ENCODE results near the gene PI4K2A. TPM values are rescaled to one million over a fixed set of nuclear protein-coding genes. Genes with fewer than 3 reads are reported as not detected.

The PI4K2A gene
- total RNA-seq, 5 donors from 2014 or later (not counting 1 experiment from before 2014, with no cell fraction given): 9.0 to 23.1 (median 11.0) TPM

DNA sequence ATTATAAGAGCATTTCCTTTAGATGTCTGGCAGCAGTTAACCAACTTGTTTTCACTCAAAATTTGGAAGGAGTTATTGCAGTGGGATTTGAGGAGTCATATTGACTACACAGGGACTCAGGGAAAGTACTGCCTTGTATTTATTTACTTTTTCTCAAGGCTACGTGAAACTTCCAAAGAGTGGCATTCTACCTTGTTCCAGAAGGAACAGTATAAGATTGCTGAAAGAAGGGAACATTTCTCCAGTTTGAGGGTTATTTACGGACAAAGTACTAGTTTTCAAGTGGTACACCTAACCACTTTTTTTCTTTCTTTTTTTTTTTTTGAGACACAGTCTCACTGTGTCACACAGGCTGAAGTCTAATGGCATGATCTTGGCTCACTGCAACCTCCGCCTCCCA lies 12.2 kb upstream of the PI4K2A start:
- Mint-ChIP-seq H3K4me1 (peaks cover 5 to 9% (median 8%) of the 10 kb centered on the region in 3 donors), H3K27ac (no peak overlapping the region), H3K9me3 (no peaks in the 10 kb centered on the region), H3K27me3 (peaks cover 0 to under 1% of the 10 kb centered on the region in 2 donors), H3K4me3 (no peak overlapping the region), H3K36me3 (no peaks in the 10 kb centered on the region)
- H3K4me1 ChIP-seq (ENCODE audit: control insufficient read depth in 1 of 2, extremely low read depth in 1 of 2, insufficient read depth in 2 of 2, low read length in 2 of 2): peaks cover 2 to 6% of the 10 kb centered on the region in 2 experiments
- H3K4me3 ChIP-seq (ENCODE audit: control insufficient read depth in 1 of 2, extremely low read depth in 1 of 2, low read length in 1 of 2): no peak overlapping the region
- no peaks in the 10 kb centered on the region for H3K9me3 ChIP-seq
- H3K36me3 ChIP-seq (ENCODE audit: control insufficient read depth in 2 of 2, extremely low read depth in 1 of 2, insufficient read depth in 1 of 2, low read length in 1 of 2): no peaks in the 10 kb centered on the region
- no peak for DNase-seq
- ATAC-seq (replicated peaks in 1 of 4): no peak
- H3K27ac ChIP-seq (ENCODE audit: low read length): no peak overlapping the region
- 60% methylated on average over 1 of the region's 3 CpGs for WGBS (ENCODE audit: insufficient coverage)
- H3K27me3 ChIP-seq (replicated peaks in 1 of 2; ENCODE audit: control insufficient read depth in 2 of 2, extremely low read depth in 1 of 2, insufficient read depth in 2 of 2, low read length in 1 of 2): peaks cover 0 to 6% of the 10 kb centered on the region in 2 experiments
- ChIA-PET CTCF (no interaction called here), POLR2A (interaction anchor here in 1 of 2 donors (0.7 kb wide), 1 partner anchor 12 kb away, joined by 4 read pairs; no protein-coding TSS in a partner anchor)

- 74% methylated on average over 3 of the region's 5 CpGs for WGBS (ENCODE audit: insufficient coverage)
- Mint-ChIP-seq H3K4me1 (peaks cover 12 to 17% (median 16%) of the 10 kb centered on the region in 3 donors), H3K27ac (no peak overlapping the region), H3K27me3 (peaks cover 0 to 2% of the 10 kb centered on the region in 2 donors), H3K4me3 (no peak overlapping the region), H3K9me3 (no peaks in the 10 kb centered on the region), H3K36me3 (no peaks in the 10 kb centered on the region)
- Histone ChIP-seq H3K4me3 (ENCODE audit: control insufficient read depth in 1 of 2, extremely low read depth in 1 of 2, low read length in 1 of 2) (no peak overlapping the region), H3K27ac (ENCODE audit: low read length) (no peak overlapping the region), H3K9me3 (no peaks in the 10 kb centered on the region), H3K36me3 (ENCODE audit: control insufficient read depth in 2 of 2, extremely low read depth in 1 of 2, insufficient read depth in 1 of 2, low read length in 1 of 2) (no peaks in the 10 kb centered on the region), H3K4me1 (ENCODE audit: control insufficient read depth in 1 of 2, extremely low read depth in 1 of 2, insufficient read depth in 2 of 2, low read length in 2 of 2) (peaks cover 2 to 13% of the 10 kb centered on the region in 2 experiments), H3K27me3 (replicated peaks in 1 of 2; ENCODE audit: control insufficient read depth in 2 of 2, extremely low read depth in 1 of 2, insufficient read depth in 2 of 2, low read length in 1 of 2) (peaks cover 0 to 9% of the 10 kb centered on the region in 2 experiments)
- ChIA-PET POLR2A (interaction anchor here in 1 of 2 donors (0.6 kb wide), 1 partner anchor 11 kb away, joined by 3 read pairs; the partner anchor contains the start of gene PI4K2A), CTCF (no interaction called here)
- DNase-seq: no peak
- no peak for ATAC-seq (replicated peaks in 1 of 4)
Observed at GRCh38 chr10:97629289-97629688, 11.2 kb upstream of the PI4K2A start.

DNA sequence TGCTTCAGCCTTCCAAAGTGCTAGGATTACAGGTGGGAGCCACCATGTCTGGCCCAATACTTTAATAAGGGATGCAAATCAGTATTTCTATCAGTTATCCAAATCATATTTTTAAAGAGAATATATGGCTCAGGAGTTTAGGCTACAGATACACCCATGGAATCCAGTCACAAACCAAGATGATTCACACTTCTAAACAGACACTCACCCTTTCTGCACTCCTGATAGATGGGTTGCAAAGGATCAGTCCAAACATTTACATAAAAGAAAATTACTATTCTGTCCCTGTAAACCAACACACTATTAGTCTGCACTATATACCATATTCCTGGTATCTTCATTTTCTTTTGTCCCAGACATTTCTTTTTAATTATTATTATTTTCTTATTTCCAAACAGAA lies 9.4 kb upstream of the PI4K2A start:
- Mint-ChIP-seq H3K36me3 (no peaks in the 10 kb centered on the region), H3K27me3 (peaks cover 0 to 2% of the 10 kb centered on the region in 2 donors), H3K9me3 (no peaks in the 10 kb centered on the region), H3K27ac (no peak overlapping the region), H3K4me1 (peaks cover 12 to 17% (median 16%) of the 10 kb centered on the region in 3 donors), H3K4me3 (no peak overlapping the region)
- no peaks in the 10 kb centered on the region for H3K36me3 ChIP-seq (ENCODE audit: control insufficient read depth in 2 of 2, extremely low read depth in 1 of 2, insufficient read depth in 1 of 2, low read length in 1 of 2)
- POLR2A ChIA-PET: no interaction called here
- H3K4me3 ChIP-seq (ENCODE audit: control insufficient read depth in 1 of 2, extremely low read depth in 1 of 2, low read length in 1 of 2): no peak overlapping the region
- CTCF ChIA-PET: interaction anchor here in 1 of 2 donors (0.6 kb wide), 1 partner anchor 38 kb away, joined by 3 read pairs; no protein-coding TSS in a partner anchor
- H3K27me3 ChIP-seq (replicated peaks in 1 of 2; ENCODE audit: control insufficient read depth in 2 of 2, extremely low read depth in 1 of 2, insufficient read depth in 2 of 2, low read length in 1 of 2): peaks cover 0 to 9% of the 10 kb centered on the region in 2 experiments
- DNase-seq (no peak), ATAC-seq (replicated peaks in 1 of 4) (no peak)
- H3K9me3 ChIP-seq: no peaks in the 10 kb centered on the region
- peaks cover 2 to 13% of the 10 kb centered on the region in 2 experiments for H3K4me1 ChIP-seq (ENCODE audit: control insufficient read depth in 1 of 2, extremely low read depth in 1 of 2, insufficient read depth in 2 of 2, low read length in 2 of 2)
- no peak overlapping the region for H3K27ac ChIP-seq (ENCODE audit: low read length)

DNA sequence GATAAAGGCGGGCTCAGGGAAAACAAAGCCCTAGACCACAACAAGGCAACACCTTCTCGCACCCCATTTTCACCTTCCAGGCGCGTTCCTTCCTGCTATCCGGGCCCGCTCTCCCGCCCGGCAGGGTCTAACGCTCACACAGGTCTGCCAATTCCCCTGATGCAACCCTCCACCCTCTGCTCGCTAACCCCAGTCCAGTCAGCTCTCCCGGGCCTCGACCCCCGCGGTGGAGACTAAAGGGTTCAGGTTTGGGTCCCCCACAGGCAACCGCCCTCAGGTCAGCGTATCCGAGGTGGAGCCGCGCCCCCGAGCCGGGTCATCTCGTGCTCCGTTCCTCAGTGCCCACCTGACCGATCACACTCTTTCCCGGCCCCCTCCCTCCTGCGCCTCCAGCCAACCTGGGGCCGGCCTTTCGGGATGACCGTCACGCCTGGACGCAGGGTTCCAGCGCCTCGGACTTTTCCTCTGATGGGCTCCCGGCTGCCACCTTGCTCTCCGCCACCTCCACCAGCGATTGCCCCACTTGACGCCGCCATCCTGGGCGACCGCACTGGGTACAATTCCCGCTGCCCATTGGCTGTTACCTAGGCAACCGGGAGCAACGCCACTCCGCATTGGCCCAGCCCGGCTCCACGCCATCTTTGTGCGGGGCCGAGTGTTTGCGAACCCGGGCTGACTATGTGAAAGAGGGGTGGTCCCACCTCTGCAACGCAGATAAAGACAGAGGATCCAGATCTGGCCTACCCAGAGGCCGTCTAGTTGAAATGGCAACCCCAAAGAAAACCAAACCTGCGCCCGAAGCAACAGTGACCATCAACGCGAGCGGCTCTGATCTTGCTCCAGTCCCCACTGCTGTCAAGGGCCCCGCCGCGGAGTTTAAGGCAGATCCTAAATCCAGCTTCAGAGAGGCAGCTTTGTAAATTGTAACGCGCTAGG lies 7.3 kb upstream of the PI4K2A start, which contains the start of gene MORN4:
MORN4 (minus strand) TSS at position 552 of the 936 bp plus-strand sequence. CDS start 13,847 bp downstream, outside the sequence.
- H3K9me3 ChIP-seq: no peaks in the 10 kb centered on the region
- Mint-ChIP-seq H3K36me3 (no peaks in the 10 kb centered on the region), H3K27me3 (peaks cover 0 to 2% of the 10 kb centered on the region in 2 donors), H3K9me3 (no peaks in the 10 kb centered on the region), H3K4me3 (peak within 1 kb of the TSS; percentile 89 to 98 (median 93)), H3K4me1 (peaks cover 12 to 17% (median 16%) of the 10 kb centered on the region in 3 donors), H3K27ac (peak within 1 kb of the TSS; percentile 78 to 83)
- ChIA-PET POLR2A (no interaction called here), CTCF (no interaction called here)
- WGBS (ENCODE audit: insufficient coverage): 7% methylated on average over 57 of the region's 62 CpGs
- H3K4me3 ChIP-seq (ENCODE audit: control insufficient read depth in 1 of 2, extremely low read depth in 1 of 2, low read length in 1 of 2): peak within 1 kb of the TSS; percentile 81 to 87
- H3K27ac ChIP-seq (ENCODE audit: low read length): no peak within 1 kb of the TSS
- H3K36me3 ChIP-seq (ENCODE audit: control insufficient read depth in 2 of 2, extremely low read depth in 1 of 2, insufficient read depth in 1 of 2, low read length in 1 of 2): no peaks in the 10 kb centered on the region
- ATAC-seq (replicated peaks in 1 of 4): peak; percentile 99 to 100 (median 100)
- H3K4me1 ChIP-seq (ENCODE audit: control insufficient read depth in 1 of 2, extremely low read depth in 1 of 2, insufficient read depth in 2 of 2, low read length in 2 of 2): peaks cover 2 to 13% of the 10 kb centered on the region in 2 experiments
- peak; percentile 79 to 95 (median 90) for DNase-seq
- peaks cover 0 to 9% of the 10 kb centered on the region in 2 experiments for H3K27me3 ChIP-seq (replicated peaks in 1 of 2; ENCODE audit: control insufficient read depth in 2 of 2, extremely low read depth in 1 of 2, insufficient read depth in 2 of 2, low read length in 1 of 2)

DNA sequence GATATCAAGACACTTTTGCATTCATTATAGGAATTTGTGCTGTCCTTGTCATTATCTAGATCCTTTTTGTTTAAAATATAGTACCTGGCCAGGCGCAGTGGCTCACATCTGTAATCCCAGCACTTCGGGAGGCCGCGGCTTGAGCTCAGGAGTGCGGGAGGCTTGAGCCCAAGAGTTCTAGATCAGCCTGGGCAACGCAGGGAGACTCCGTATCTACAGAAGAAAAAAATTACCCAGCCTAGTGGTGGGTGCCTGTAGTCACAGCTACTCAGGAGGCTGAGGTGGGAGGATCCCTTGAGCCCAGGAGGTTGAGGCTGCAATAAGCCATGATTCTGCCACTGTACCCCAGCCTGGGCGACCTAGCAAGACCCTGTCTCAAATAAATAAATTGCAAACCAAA lies 6.5 kb upstream of the PI4K2A start:
- Mint-ChIP-seq H3K27me3 (peaks cover 0 to 2% of the 10 kb centered on the region in 2 donors), H3K27ac (peak overlapping the region; percentile 59 to 83), H3K4me3 (peak overlapping the region; percentile 89 to 98 (median 93)), H3K36me3 (no peaks in the 10 kb centered on the region), H3K9me3 (no peaks in the 10 kb centered on the region), H3K4me1 (peaks cover 12 to 17% (median 16%) of the 10 kb centered on the region in 3 donors)
- WGBS (ENCODE audit: insufficient coverage): 83% methylated on average over 4 of the region's 8 CpGs
- DNase-seq (peak in 6 of 35 experiments; percentile 2 to 22 (median 9)), ATAC-seq (replicated peaks in 1 of 4) (no peak)
- Histone ChIP-seq H3K27ac (ENCODE audit: low read length) (no peak overlapping the region), H3K36me3 (ENCODE audit: control insufficient read depth in 2 of 2, extremely low read depth in 1 of 2, insufficient read depth in 1 of 2, low read length in 1 of 2) (no peaks in the 10 kb centered on the region), H3K4me1 (ENCODE audit: control insufficient read depth in 1 of 2, extremely low read depth in 1 of 2, insufficient read depth in 2 of 2, low read length in 2 of 2) (peaks cover 2 to 13% of the 10 kb centered on the region in 2 experiments), H3K27me3 (replicated peaks in 1 of 2; ENCODE audit: control insufficient read depth in 2 of 2, extremely low read depth in 1 of 2, insufficient read depth in 2 of 2, low read length in 1 of 2) (peaks cover 0 to 9% of the 10 kb centered on the region in 2 experiments), H3K9me3 (no peaks in the 10 kb centered on the region), H3K4me3 (ENCODE audit: control insufficient read depth in 1 of 2, extremely low read depth in 1 of 2, low read length in 1 of 2) (peak overlapping the region; percentile 81 to 87)
- ChIA-PET CTCF (no interaction called here), POLR2A (no interaction called here)

DNA sequence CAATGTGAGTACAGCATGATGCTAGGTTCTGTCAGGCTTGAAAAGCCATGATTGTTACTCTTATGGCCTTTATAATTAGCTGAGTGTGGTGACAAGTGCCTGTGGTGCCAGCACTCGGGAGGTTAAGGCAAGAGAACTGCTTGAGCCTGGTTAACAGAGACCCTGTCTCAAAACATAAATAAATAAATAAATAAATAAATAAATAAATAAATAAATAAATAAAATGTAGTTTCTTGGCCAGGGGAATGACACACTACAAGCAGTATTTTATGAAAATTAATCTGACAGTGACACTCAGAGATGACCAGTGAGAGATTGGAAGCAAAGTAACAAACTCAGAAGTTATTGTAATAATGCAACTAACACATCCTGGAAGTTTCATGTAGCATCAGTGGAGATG lies 4.9 kb upstream of the PI4K2A start:
- CTCF ChIA-PET: no interaction called here

More for the DNA sequence above, 4.9 kb upstream of the PI4K2A start:
- WGBS (ENCODE audit: insufficient coverage): no CpG with 5 or more reads among the region's 1 CpG
- H3K36me3 Mint-ChIP-seq: no peaks in the 10 kb centered on the region
- no peak overlapping the region for H3K27ac ChIP-seq (ENCODE audit: low read length)
- H3K4me1 Mint-ChIP-seq: peaks cover 15 to 21% (median 17%) of the 10 kb centered on the region in 3 donors
- H3K4me1 ChIP-seq (ENCODE audit: control insufficient read depth in 1 of 2, extremely low read depth in 1 of 2, insufficient read depth in 2 of 2, low read length in 2 of 2): peaks cover 2 to 19% of the 10 kb centered on the region in 2 experiments
- H3K27me3 ChIP-seq (replicated peaks in 1 of 2; ENCODE audit: control insufficient read depth in 2 of 2, extremely low read depth in 1 of 2, insufficient read depth in 2 of 2, low read length in 1 of 2): peaks cover 0 to 9% of the 10 kb centered on the region in 2 experiments
- peaks cover 0 to 2% of the 10 kb centered on the region in 2 donors for H3K27me3 Mint-ChIP-seq
- no peak overlapping the region for H3K27ac Mint-ChIP-seq
- ATAC-seq (replicated peaks in 1 of 4): no peak
- no peak for DNase-seq
- no peaks in the 10 kb centered on the region for H3K9me3 ChIP-seq
- H3K36me3 ChIP-seq (ENCODE audit: control insufficient read depth in 2 of 2, extremely low read depth in 1 of 2, insufficient read depth in 1 of 2, low read length in 1 of 2): no peaks in the 10 kb centered on the region
- H3K4me3 Mint-ChIP-seq: no peak overlapping the region
- no peaks in the 10 kb centered on the region for H3K9me3 Mint-ChIP-seq
- POLR2A ChIA-PET: interaction anchor here in 1 of 2 donors (0.5 kb wide), 1 partner anchor 234 kb away, joined by 3 read pairs; no protein-coding TSS in a partner anchor
- H3K4me3 ChIP-seq (ENCODE audit: control insufficient read depth in 1 of 2, extremely low read depth in 1 of 2, low read length in 1 of 2): no peak overlapping the region

Measured in T-cell (primary cell).